Left lung (tissue), 10 donors: Measurements from ENCODE around the gene LY86. TPM values are rescaled to one million over a fixed set of nuclear protein-coding genes. Genes with fewer than 3 reads are reported as not detected.

Source experiments
- ATAC-seq: fragments of 200-7000 bp; cut with Tn5 transposase; one replicate; pipeline ENCODE4 v1.9.1; 2020; ENCODE audit warnings: moderate library complexity
- DNase-seq, 4 donors: peaks; one replicate each; pipeline ENCODE4 v3.0.0-alpha.2; 2013 to 2020
- H3K27ac ChIP-seq, 2 donors: fragments of 200-600 bp; sonication (generic) in 1 of 2; one replicate each; pipeline versions ENCODE4 v1.5.0 to v1.8.0; 2020 to 2021
- H3K27me3 ChIP-seq, 2 donors: fragments of 200-600 bp; sonication (generic) in 1 of 2; one replicate each; pipeline versions ENCODE4 v1.5.0 to v1.8.0; 2020 to 2021
- H3K36me3 ChIP-seq, 2 donors: fragments of 200-600 bp; sonication (generic) in 1 of 2; one replicate each; pipeline versions ENCODE4 v1.5.0 to v1.8.0; 2020 to 2021
- H3K4me1 ChIP-seq, 2 donors: fragments of 200-600 bp; one replicate each; pipeline ENCODE4 v1.8.0; 2021
- H3K4me3 ChIP-seq, 2 donors: fragments of 200-600 bp; sonication (generic) in 1 of 2; one replicate each; pipeline versions ENCODE4 v1.5.0 to v1.8.0; 2020 to 2021; ENCODE audit warnings: mild to moderate bottlenecking in 1 of 2
- H3K9me3 ChIP-seq, 2 donors: fragments of 200-600 bp; sonication (generic) in 1 of 2; one replicate each; pipeline versions ENCODE4 v1.5.0 to v1.8.0; 2020 to 2021
- CTCF ChIP-seq, 2 donors: fragments of 200-600 bp; sonication (generic) in 1 of 2; IDR thresholded peaks; one replicate each; pipeline versions ENCODE4 v1.5.0 to v1.8.0; 2021; ENCODE audit warnings: antibody characterized with exemption in 2 of 2
- intact Hi-C, 2 donors: fragments of 100-400 bp; cut with DNase I; formaldehyde crosslinking; loops; one replicate each; pipeline versions ENCODE4 v1.11.2 to v1.14.2; 2022
- polyA plus RNA-seq, 6 donors: library from polyadenylated mRNA; unstranded; fragments of 120-200 nt; gene quantifications; one replicate each; pipeline ENCODE4 v1.2.1, GENCODE V29; 2013; ENCODE audit not compliant: insufficient read length in 6 of 6
- total RNA-seq, 2 donors: library from RNA; stranded (reverse); fragmentation: NEBNext Ultra II Directional; extraction: Animal tissue kit (Norgen Biotek cat#: 25700); gene quantifications; one replicate each; pipeline ENCODE4 v1.2.1, GENCODE V29; 2021
- donor health status: DM: no; HTN: yes; CAD: no.
- donor health status: DM: no; HTN: no; CAD: no.

Gene LY86
- total and polyA plus RNA-seq, 8 donors, result 1.4 to 11.1 (median 2.2) TPM

- Histone ChIP-seq H3K27me3 (no peaks in the 10 kb centered on the region), H3K36me3 (no peaks in the 10 kb centered on the region), H3K4me1 (peaks cover 0 to 11% of the 10 kb centered on the region in 2 donors), H3K9me3 (no peaks in the 10 kb centered on the region), H3K4me3 (no peak overlapping the region), H3K27ac (no peak overlapping the region)
- no peak for ATAC-seq
- intact Hi-C loops, result no loop called here
- no peak for TF ChIP-seq CTCF (IDR thresholded peaks at IDR 0.05)
- no peak for DNase-seq
Observed at GRCh38 chr6:6560909-6561308, 27.6 kb upstream of the LY86 start.

GRCh38 chr6:6564154-6564553 lies 24.4 kb upstream of the LY86 start:
- Histone ChIP-seq H3K9me3 (no peaks in the 10 kb centered on the region), H3K4me3 (no peak overlapping the region), H3K36me3 (no peaks in the 10 kb centered on the region), H3K4me1 (no peaks in the 10 kb centered on the region), H3K27ac (no peak overlapping the region), H3K27me3 (no peaks in the 10 kb centered on the region)
- intact Hi-C loops, result no loop called here
- ATAC-seq, result no peak
- DNase-seq, result no peak
- no peak for TF ChIP-seq CTCF (IDR thresholded peaks at IDR 0.05)

GRCh38 chr6:6565069-6565468 lies 23.5 kb upstream of the LY86 start:
- H3K9me3 ChIP-seq, result no peaks in the 10 kb centered on the region
- no peaks in the 10 kb centered on the region for H3K27me3 ChIP-seq
- DNase-seq, result no peak
- H3K4me1 ChIP-seq, result no peaks in the 10 kb centered on the region
- H3K27ac ChIP-seq, result no peak overlapping the region
- no peaks in the 10 kb centered on the region for H3K36me3 ChIP-seq
- intact Hi-C loops, result no loop called here
- no peak for TF ChIP-seq CTCF (IDR thresholded peaks at IDR 0.05)
- ATAC-seq, result no peak
- H3K4me3 ChIP-seq, result no peak overlapping the region

GRCh38 chr6:6565488-6565887 lies 23.0 kb upstream of the LY86 start:
- Histone ChIP-seq H3K36me3 (no peaks in the 10 kb centered on the region), H3K9me3 (no peaks in the 10 kb centered on the region), H3K27me3 (no peaks in the 10 kb centered on the region), H3K4me1 (no peaks in the 10 kb centered on the region), H3K27ac (no peak overlapping the region), H3K4me3 (no peak overlapping the region)
- ATAC-seq (no peak), DNase-seq (no peak)
- no peak for TF ChIP-seq CTCF (IDR thresholded peaks at IDR 0.05)
- intact Hi-C loops, result no loop called here

GRCh38 chr6:6566766-6567165 lies 21.8 kb upstream of the LY86 start:
- H3K27me3 ChIP-seq, result no peaks in the 10 kb centered on the region
- intact Hi-C loops, result no loop called here
- no peak overlapping the region for H3K4me3 ChIP-seq
- DNase-seq (no peak), ATAC-seq (no peak)
- TF ChIP-seq CTCF (IDR thresholded peaks at IDR 0.05), result no peak
- H3K9me3 ChIP-seq, result no peaks in the 10 kb centered on the region
- no peak overlapping the region for H3K27ac ChIP-seq
- no peaks in the 10 kb centered on the region for H3K36me3 ChIP-seq
- H3K4me1 ChIP-seq, result no peaks in the 10 kb centered on the region
